ENCODE data around the gene ZNF292.

DNA sequence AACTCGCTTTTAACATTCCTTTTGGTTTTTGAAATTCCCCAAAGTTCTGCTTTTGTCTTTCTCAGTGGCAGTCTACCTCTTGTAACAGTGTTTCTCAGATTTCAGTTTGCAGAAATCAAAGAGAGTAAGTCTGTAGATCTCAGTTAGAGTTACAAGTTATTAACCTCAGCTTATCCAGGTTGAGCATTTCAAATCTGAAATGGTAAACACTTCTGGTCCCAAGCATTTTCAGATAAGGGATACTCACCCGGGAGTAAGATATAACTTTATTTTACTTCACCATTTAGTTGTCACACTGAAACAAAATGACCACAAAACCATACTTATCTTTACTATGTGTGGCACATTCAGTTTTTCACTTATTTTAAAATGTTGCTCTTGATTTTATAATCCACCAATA, 9.8 kb downstream of the ZNF292 start:
- TF ChIP-seq, protein P1, sequence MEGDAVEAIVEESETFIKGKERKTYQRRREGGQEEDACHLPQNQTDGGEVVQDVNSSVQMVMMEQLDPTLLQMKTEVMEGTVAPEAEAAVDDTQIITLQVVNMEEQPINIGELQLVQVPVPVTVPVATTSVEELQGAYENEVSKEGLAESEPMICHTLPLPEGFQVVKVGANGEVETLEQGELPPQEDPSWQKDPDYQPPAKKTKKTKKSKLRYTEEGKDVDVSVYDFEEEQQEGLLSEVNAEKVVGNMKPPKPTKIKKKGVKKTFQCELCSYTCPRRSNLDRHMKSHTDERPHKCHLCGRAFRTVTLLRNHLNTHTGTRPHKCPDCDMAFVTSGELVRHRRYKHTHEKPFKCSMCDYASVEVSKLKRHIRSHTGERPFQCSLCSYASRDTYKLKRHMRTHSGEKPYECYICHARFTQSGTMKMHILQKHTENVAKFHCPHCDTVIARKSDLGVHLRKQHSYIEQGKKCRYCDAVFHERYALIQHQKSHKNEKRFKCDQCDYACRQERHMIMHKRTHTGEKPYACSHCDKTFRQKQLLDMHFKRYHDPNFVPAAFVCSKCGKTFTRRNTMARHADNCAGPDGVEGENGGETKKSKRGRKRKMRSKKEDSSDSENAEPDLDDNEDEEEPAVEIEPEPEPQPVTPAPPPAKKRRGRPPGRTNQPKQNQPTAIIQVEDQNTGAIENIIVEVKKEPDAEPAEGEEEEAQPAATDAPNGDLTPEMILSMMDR (IDR thresholded peaks at IDR 0.05): no peak
- TF ChIP-seq POLR2A (IDR thresholded peaks at IDR 0.05): no peak

Data from testis (tissue), 2 donors.